ENCODE measurements around the gene DNHD1.

- TF ChIP-seq NFE2L1 (tag; IDR thresholded peaks at IDR 0.05; ENCODE audit: borderline replicate concordance, low read depth) (no peak), ATF3 (IDR thresholded peaks at IDR 0.05) (no peak), ATF3 (CRISPR knock-in tag; conservative IDR thresholded peaks at IDR 0.05) (no peak)
Measured at GRCh38 chr11:6468712-6469495, 28.2 kb upstream of the DNHD1 start.
